ENCODE measurements around the gene ODF2L. TPM values are rescaled to one million over a fixed set of nuclear protein-coding genes. Genes with fewer than 3 reads are reported as not detected.

The ODF2L gene
- total and polyA plus RNA-seq, 9 of the 15 experiments (the other 6 are each of a cell fraction or from before 2014, with no cell fraction given): 2.2 to 6.0 (median 4.7) TPM

DNA sequence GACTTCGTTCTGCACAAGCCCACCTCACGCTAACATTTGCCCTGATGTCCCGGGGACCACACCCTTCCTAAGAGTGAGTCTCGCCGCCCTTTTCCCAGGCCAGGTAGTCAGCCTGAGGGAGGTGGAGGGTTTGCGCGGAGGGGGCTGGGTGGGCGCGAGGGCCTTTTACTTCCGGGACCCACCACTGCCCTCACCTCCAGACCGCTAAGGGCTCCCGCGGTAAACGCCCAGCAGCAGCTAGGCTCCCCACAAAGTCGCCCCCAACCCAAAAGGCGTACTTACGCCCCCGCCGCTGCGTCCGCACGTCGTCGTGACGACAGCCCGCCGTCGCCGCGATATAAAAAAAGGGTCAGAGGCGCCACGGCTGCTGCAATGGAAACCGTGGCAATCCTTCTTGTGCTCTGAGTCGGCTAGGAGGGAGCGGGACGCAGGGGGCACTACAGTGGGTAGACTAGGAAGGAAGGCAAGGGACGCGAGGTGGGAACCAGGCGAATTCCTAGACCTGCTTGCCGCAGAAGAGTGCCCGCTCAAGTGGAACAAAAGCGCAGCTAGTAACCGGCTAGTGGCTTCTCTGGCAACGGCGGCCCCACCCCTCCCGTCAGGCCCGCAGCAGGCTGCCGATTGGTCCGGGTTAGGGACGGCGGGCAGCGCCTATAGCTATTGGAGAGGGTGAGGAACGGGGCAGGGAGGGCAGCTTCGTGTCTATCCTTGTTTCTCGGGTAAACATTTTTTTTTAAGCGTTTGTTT lies at the start of gene ODF2L (continued):
- TF ChIP-seq, protein P1, sequence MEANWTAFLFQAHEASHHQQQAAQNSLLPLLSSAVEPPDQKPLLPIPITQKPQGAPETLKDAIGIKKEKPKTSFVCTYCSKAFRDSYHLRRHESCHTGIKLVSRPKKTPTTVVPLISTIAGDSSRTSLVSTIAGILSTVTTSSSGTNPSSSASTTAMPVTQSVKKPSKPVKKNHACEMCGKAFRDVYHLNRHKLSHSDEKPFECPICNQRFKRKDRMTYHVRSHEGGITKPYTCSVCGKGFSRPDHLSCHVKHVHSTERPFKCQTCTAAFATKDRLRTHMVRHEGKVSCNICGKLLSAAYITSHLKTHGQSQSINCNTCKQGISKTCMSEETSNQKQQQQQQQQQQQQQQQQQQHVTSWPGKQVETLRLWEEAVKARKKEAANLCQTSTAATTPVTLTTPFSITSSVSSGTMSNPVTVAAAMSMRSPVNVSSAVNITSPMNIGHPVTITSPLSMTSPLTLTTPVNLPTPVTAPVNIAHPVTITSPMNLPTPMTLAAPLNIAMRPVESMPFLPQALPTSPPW (CRISPR knock-in tag; IDR thresholded peaks at IDR 0.05): peak; percentile 66
- TF ChIP-seq TEAD4 (IDR thresholded peaks at IDR 0.05; ENCODE audit: low read length): no peak
- no peak for TF ChIP-seq TEAD4 (CRISPR knock-in tag; IDR thresholded peaks at IDR 0.05; ENCODE audit: borderline replicate concordance)
- no peak for TF ChIP-seq ZMIZ1 (IDR thresholded peaks at IDR 0.05; ENCODE audit: low read depth in 2 of 2, low read length in 2 of 2)
- peak; percentile 85 for TF ChIP-seq RFX1 (IDR thresholded peaks at IDR 0.05)
- no peak for TF ChIP-seq E2F6 (IDR thresholded peaks at IDR 0.05; ENCODE audit: borderline replicate concordance in 1 of 2, extremely low read depth in 1 of 2, insufficient read depth in 1 of 2, insufficient read length in 1 of 2, low read depth in 1 of 2, low read length in 1 of 2, poor library complexity in 1 of 2, severe bottlenecking in 1 of 2)
- TF ChIP-seq HNRNPK (IDR thresholded peaks at IDR 0.05; ENCODE audit: low read depth, low read length, poor library complexity, severe bottlenecking): no peak
- no peak for TF ChIP-seq ATF1 (CRISPR knock-in tag; IDR thresholded peaks at IDR 0.05)
- TF ChIP-seq ATF1 (tag; IDR thresholded peaks at IDR 0.05): peak; percentile 90
- TF ChIP-seq ARNT (IDR thresholded peaks at IDR 0.05): no peak
- TF ChIP-seq ZNF274 (IDR thresholded peaks at IDR 0.05; ENCODE audit: borderline replicate concordance, low read depth, low read length): no peak
- TF ChIP-seq ZNF184 (CRISPR knock-in tag; IDR thresholded peaks at IDR 0.05): no peak
- no peak for TF ChIP-seq ZNF512 (tag; IDR thresholded peaks at IDR 0.05)
- no peak for TF ChIP-seq ZNF79 (CRISPR knock-in tag; IDR thresholded peaks at IDR 0.05; ENCODE audit: low read depth)
- no peak for TF ChIP-seq ELK3 (CRISPR knock-in tag; IDR thresholded peaks at IDR 0.05)
- no peak for TF ChIP-seq SMAD1 (IDR thresholded peaks at IDR 0.05; ENCODE audit: low read depth, low read length, partially characterized antibody)
